ENCODE measurements around the gene RREB1.

RREB1 gene, protein sequence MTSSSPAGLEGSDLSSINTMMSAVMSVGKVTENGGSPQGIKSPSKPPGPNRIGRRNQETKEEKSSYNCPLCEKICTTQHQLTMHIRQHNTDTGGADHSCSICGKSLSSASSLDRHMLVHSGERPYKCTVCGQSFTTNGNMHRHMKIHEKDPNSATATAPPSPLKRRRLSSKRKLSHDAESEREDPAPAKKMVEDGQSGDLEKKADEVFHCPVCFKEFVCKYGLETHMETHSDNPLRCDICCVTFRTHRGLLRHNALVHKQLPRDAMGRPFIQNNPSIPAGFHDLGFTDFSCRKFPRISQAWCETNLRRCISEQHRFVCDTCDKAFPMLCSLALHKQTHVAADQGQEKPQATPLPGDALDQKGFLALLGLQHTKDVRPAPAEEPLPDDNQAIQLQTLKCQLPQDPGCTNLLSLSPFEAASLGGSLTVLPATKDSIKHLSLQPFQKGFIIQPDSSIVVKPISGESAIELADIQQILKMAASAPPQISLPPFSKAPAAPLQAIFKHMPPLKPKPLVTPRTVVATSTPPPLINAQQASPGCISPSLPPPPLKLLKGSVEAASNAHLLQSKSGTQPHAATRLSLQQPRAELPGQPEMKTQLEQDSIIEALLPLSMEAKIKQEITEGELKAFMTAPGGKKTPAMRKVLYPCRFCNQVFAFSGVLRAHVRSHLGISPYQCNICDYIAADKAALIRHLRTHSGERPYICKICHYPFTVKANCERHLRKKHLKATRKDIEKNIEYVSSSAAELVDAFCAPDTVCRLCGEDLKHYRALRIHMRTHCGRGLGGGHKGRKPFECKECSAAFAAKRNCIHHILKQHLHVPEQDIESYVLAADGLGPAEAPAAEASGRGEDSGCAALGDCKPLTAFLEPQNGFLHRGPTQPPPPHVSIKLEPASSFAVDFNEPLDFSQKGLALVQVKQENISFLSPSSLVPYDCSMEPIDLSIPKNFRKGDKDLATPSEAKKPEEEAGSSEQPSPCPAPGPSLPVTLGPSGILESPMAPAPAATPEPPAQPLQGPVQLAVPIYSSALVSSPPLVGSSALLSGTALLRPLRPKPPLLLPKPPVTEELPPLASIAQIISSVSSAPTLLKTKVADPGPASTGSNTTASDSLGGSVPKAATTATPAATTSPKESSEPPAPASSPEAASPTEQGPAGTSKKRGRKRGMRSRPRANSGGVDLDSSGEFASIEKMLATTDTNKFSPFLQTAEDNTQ (N-terminal part only)

DNA sequence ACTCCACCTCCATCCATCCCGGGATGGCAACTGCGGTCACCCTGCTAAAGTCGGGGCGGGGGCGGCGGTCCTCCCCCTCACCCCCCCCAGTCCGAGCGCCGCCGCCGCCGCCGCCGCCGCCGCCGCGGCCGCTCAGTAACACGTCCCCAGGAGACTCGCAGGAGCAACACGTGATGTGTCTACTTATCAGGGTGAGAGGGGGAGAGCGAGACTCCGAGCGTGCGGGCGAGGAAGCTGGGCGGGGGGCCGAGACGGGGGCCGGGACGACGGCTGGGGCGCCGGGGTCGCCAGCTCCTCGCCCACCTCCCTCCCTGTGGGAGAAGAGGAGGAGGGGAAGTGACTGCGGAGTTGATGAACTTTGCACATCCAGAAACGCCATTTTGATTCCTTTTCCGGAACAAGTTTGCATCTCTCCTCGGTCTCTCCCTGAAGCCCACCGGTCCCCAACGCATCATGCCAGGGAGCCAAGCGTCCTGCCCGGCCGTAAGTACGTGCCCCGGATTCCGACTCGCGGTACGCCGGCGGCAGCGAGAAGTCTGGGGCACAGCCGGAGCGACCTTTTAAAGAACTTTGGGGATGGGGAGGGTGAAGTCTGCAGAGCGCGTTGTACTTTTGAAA is at the start of gene RREB1:
Gene RREB1 (plus strand): TSS at position 384 of the 618 bp plus-strand sequence. CDS start 73,951 bp downstream, outside the sequence.
- DNase-seq (ENCODE audit: low read depth, low spot score), result peak; percentile 40

DNA sequence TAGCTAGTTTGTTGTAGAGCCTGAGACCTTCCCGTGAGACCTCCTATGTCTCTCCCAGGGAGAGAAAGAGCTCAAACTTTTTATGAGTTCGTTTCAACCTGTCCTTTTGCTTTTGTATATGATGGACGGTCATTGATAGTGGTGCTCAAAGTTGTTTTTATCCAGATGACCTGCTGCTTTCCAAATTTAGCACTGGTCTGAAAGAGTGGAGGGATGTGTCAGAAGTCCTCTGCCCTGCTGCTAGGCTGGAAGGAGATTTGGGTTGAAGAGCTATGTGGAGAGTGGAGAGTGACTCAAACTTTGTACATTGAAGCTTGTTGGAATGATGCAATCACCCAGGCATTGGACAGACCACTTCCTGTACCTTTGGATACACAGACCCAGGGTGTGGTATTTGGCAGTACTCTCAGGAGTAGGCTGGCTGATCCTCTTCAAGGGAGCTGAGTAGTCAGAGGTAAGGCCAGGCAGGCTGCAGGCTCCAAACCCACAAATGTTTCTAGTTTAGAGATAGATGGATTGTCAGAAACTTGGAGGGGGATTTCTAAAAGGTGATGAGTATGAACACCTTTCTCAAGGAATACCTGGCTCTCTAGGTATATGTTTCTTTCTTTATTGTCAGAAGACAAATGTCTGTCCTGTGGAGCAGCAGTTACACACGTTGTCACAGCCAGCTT is 49.4 kb upstream of the RREB1 start:
- peak; percentile 46 for DNase-seq (ENCODE audit: low read depth, low spot score)

DNA sequence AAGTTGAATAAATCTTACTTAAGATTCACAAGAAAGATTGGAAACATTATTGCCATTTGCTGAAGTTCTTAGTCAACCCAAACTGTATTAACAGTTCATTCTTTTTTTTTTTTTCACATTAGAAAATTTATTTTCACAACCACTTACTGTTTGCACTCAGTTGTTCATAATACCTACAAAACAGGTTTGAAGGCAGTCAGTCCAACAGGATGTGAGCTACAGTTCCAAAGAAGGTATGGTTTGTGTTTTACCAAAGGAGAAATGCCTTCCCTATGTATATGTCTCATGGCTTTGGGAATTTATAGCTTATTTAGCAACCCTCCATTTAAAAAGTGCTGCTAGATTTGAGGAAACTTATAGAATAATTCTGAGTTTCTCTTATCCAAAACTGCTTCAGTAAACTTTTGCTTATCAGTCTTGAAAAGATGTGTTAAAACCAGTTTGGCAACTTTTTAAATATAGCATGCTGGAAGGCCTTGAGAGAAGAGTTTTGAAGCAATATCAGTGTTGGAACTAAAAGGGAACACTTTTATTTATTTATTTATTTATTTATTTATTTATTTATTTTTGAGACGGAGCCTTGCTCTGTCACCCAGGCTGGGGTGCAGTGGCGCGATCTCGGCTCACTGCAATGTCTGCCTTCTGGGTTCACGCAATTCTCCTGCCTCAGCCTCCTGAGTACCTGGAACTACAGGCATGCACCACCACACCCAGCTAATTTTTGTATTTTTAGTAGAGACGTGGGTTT is 46.8 kb upstream of the RREB1 start:
- no peak for DNase-seq (ENCODE audit: low read depth, low spot score)

DNA sequence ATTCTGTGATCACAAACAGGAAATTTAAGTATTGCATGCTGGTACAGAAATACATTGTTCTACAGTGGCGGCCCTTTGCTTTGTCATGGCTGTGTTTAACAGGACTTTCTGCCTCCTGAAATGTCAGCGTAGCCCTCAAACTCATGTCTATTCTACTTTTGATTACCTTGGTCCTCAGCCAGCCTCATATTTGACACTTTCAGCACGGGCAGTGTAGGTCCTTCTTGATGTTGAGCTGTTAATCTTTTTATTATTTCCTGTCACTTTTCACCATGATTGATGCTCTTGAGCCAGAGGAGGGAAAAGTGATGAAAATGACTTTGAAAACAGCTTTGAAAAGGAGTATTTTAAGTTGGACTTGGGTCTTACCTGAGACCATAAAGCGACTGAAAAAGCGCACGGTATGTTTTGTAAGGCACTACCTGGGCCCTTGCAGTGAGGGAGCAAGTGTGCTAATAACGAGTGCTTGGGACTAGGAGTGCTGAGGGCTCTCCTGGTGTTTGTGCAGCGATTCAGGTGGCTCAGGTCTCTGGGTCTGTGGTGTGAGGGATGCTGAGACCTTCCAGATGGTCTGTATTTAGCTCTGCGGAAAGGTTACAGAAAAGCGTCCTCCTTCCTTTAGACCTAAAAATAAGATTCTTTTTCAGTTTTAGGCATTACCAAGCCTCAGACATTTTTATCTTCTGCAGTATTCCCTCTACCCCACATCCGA is 45.2 kb upstream of the RREB1 start:
- DNase-seq (ENCODE audit: low read depth, low spot score), result no peak

DNA sequence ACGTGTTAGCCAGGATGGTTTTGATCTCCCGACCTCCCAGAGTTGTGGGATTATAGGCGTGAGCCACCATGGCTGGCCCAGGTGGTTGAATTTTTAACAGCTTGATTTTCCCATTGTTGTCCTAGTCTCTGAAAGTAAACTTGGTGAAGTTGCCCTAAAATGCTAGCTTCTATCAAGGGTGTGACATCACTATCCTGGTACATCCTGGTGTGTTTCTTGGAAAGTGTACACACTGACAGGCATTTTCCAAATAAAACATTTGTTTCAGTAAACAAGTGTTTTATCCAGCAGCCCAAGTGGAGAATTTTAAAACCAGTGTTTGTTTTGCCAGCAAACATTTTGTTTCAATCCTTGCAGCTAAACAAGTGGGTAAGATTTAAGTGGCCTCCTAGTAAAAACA is 40.5 kb upstream of the RREB1 start:
- DNase-seq (ENCODE audit: low read depth, low spot score), result no peak

DNA sequence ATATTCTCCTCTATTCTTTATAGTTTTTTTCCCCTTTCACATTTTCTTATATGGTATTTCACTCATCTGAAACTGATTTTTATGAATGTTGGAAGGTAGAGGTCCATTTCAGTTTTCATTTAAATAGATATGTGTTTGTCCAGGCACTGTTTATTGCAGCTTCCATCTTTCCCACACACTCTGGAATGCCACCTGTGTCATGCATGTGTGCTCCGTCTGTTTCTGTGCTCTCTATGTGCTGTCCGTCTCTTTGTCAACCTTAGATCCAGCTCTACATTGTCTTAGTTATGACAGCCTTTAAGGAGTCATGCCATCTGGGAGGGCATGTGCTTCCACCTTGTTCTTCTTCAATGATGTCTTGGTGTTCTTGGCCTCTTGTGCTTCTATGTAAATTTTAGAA is 36.4 kb upstream of the RREB1 start:
- no peak for DNase-seq (ENCODE audit: low read depth, low spot score)

DNA sequence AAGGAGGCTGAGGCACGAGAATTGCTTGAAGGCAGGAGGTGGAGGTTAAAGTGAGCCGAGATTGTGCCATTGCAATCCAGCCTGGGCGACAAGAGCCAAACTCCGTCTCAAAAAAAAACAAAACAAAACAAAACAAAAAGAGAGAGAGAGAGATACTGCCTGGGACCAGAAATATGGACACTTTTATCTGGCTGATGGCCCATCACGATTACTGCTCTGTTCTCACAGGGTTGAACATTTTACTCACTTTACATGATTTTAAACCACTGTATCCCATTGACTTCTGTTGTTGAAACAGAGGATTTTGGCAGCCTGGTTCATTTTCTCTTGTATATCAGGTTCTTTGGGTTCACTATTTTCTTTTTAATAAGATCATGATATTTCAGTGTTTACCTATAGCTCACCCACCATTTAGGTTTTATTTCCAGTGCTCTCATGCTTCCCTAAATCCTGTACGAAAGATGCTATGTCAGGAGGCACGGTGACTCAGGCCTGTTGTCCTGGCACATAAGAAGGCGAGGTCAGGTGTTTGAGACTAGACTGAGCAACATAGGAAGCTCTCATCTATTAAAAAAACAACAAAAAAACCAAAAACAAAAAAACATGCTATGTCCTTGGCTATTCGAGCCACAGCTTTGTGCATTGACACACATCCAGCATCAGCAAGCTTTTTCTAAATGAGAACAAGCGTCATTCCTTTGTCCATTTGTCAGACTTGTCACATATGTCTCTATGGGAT is 34.5 kb upstream of the RREB1 start:
- DNase-seq (ENCODE audit: low read depth, low spot score), result no peak

DNA sequence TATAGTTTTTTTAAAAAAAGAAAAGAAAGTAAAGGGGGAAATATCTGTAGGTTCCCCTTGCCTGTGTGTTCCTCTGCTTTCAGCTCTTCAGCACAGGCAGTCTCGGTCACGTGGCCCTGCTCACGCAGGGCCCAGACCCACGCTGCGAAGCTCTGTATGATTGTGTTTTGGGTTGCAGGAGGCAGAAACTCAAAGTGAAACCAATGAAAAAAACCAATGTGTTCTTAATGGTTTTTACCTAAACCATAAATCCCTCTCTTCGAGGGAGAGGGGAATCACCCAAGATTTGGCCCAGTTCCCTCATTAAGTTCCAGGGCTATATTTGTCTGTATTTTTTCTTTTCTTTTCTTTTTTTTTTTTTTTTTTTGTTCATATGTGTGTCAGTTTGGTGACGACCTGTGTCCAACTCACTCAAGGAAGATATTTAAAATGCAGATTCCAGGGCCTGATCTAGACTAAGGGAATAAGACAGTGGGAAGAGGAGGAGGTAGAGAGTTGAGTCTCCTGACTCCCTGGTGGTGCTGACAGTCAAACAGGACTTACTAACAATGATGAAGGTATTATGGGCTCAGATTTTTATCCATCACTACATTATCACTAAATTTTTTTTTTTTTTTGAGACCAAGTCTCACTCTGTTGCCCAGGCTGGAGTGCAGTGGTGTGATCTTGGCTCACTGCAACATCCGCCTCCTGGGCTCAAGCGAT is 33.8 kb upstream of the RREB1 start:
- no peak for DNase-seq (ENCODE audit: low read depth, low spot score)

DNA sequence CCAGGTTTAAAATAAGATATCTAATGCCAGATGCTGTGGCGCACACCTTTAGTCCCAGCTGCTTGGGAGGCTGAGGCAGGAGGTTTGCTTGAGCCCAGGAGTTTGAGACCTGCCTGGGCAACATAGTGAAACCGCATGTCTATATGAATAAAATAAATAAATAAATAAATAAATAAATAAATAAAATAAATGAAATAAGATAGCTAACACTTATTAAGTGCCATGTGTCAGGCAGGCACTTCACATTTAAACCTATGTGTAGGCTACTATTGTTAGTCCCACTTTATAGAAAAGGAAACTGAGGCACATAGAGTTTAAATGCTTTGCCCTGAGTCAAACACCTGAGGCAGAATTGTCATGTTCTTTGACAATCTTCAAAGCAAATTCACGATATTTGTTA is 32.9 kb upstream of the RREB1 start:
- DNase-seq (ENCODE audit: low read depth, low spot score), result no peak

DNA sequence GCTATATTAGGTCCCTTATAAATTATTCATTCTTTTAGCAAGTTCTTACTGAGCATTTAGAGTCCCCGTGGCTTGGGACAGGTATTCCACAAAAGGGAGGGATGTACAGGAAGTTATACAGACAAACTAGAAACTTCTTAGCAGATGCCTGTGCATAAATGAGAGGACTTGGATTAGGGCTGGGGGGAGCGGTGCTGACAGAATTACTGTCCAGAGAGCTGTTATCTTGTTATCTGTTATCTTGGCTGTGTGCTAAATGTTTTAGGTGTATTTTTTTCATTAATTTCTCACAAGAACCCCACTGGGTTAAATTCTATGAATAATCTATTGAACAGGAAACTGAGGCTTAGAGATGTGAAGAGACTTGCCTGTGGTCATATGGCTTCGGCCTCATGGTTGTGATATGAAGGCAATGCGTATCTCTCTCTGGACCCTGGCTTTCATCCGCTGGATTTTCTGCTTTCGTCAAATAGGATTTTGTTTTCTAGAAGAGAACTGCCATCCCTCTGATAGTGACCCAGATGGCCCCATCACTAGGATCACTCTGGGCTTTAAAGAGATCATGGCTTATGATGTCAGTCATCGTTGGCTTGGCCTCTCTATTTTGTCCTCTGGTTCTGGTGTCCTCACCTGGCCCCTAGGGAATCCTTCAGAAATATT is 32.3 kb upstream of the RREB1 start:
- no peak for DNase-seq (ENCODE audit: low read depth, low spot score)

DNA sequence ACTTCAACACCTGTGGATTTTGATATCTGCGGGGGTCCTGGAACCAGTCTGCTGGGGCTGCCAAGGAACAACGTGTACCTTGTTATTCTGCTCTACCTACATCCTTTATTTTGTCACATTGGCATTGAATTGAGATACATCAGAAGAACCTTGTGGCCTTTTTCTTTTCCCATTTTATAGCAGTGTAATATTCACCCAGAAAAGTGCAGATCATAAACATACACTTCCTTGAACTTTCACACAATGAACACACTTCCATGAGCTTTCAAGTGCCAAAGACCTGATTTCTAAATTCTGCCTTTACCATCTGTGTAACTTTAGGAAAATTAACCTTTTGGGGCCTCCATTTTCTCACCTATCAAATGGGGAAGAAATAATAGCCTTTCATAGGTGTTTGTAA is 29.9 kb upstream of the RREB1 start:
- DNase-seq (ENCODE audit: low read depth, low spot score), result no peak

DNA sequence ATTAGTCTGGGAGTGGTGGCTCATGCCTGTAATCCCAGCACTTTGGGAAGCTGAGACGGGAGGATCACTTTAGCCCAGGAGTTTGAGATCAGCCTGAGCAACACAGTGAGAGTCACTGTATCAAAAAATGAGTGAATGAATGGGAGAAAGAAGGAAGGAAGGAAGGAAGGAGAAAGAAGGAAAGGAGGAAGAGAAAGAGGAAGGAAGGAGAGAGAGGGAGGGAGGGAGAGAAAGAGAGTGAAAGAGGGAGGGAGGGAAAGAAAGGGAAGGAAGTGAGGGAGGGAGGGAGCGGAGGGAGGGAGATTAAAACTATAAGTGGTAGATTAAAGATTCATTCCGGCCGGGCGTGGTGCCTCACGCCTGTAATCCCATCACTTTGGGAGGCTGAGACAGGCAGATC is 28.9 kb upstream of the RREB1 start:
- no peak for DNase-seq (ENCODE audit: low read depth, low spot score)

DNA sequence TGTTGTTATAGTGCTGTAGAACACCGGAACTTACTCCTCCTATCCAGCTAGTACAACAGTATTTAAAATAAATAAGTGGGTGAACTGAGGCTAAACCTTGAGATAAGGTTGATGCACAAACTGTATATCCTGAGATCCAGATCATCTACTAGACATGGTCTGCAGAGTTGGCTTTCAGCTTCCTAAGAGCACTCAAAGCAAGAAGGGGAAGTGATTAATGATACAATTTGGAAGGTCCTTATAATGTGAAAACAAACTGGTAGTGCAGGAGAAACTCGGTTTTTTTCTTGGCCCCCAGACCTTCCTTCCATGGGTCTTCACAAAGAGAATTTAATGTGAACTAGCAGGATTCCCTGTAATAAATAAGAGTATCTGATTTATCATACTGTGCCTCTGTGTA is 27.4 kb upstream of the RREB1 start:
- DNase-seq (ENCODE audit: low read depth, low spot score), result no peak

DNA sequence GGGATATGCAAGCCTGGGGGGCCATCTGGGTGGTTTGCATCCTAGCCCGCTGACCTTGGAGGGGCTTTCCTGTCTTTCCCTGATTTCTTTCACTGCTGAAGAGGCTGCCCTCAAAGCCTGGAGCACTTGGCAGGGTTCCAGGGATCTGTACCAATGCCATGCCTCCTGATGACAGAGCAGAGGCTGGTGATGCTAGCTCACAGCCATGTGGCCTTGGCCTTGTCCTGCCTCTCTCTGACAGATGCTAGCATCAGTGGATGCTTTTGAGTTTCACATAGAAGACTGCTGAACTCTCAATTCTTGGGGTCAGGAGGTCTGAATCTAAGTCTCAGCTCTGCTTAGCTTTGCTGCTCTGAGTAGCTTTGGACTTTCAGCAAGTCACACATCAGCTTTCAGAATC is 21.9 kb upstream of the RREB1 start:
- DNase-seq (ENCODE audit: low read depth, low spot score), result peak; percentile 39

DNA sequence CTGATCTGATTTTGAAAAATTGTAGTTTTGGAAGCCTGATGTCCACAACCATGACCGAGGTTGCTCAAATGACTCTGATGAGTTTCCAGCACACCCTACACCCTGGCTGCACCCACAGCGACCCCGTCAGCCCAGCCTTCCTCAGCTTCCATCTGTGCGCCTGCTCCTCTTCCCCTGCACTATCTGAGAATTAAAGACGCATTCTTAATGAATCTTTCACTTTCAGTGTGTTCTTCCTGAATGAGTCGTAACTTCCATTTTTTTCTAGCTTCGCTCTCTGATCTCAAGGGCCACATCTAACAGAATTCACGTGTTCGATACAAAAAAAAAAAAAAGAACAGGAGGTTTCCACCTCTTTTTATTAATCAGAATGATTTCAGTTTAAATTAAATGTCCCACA is 21.3 kb upstream of the RREB1 start:
- DNase-seq (ENCODE audit: low read depth, low spot score), result no peak

DNA sequence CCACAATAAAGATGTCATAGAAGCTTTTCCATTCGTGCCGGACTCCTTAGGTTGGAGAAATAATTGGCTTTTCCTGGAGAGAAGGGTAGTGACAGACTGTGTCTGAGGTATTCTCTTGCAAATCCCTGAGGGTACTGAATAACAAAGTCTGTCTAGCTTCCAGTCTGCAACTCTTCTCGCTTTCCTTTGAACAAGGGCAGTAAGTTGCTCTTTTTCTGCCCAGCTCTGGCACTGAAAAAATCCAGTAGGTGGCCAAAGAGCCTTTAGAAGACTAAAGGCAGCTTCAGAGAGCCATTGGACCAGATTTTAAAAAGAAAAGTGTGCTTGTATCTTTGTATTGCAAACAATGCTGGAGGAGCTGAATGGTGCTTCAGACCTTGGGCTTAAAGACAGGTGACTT is 20.7 kb upstream of the RREB1 start:
- peak; percentile 79 for DNase-seq (ENCODE audit: low read depth, low spot score)

DNA sequence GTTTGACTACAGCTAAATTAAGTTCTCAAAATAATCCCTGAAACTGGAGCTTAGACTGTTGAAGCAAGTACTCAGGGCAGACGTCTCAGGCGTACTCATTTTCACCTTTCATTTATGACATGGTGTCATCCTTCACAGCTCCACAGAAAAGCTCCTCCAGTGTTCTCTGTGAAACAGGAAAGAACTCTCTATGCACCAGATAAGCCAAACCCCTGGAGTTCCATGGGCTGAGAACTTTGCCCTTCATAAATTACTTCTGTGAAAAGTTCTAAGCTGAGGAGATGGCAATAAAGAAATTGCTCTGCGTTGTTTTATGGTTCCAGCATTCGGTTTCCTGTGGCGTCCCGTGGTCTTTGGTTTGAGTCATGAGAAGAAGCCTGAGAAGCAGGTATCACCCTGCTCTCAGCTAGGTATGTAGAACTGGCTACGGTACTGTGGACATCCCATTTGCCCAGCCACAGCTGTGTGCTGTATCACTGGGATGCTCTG is 20.2 kb upstream of the RREB1 start:
- DNase-seq (ENCODE audit: low read depth, low spot score), result no peak
